ENCODE data around the gene ACAP3. TPM values are rescaled to one million over a fixed set of nuclear protein-coding genes. Genes with fewer than 3 reads are reported as not detected.

The ACAP3 gene
- total RNA-seq, 1 donor from 2014 or later, result 105 TPM

GRCh38 chr1:1287288-1288110, 20.2 kb downstream of the ACAP3 start:
- TF ChIP-seq, protein P1, sequence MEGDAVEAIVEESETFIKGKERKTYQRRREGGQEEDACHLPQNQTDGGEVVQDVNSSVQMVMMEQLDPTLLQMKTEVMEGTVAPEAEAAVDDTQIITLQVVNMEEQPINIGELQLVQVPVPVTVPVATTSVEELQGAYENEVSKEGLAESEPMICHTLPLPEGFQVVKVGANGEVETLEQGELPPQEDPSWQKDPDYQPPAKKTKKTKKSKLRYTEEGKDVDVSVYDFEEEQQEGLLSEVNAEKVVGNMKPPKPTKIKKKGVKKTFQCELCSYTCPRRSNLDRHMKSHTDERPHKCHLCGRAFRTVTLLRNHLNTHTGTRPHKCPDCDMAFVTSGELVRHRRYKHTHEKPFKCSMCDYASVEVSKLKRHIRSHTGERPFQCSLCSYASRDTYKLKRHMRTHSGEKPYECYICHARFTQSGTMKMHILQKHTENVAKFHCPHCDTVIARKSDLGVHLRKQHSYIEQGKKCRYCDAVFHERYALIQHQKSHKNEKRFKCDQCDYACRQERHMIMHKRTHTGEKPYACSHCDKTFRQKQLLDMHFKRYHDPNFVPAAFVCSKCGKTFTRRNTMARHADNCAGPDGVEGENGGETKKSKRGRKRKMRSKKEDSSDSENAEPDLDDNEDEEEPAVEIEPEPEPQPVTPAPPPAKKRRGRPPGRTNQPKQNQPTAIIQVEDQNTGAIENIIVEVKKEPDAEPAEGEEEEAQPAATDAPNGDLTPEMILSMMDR (IDR thresholded peaks at IDR 0.05), result no peak
- H3K27ac ChIP-seq, result no peak overlapping the region
- peaks cover 3 to 4% of the 10 kb centered on the region in 2 donors for H3K4me1 ChIP-seq
- intact Hi-C loops (cut with DNase I), result no loop called here
- H3K9me3 ChIP-seq, result no peaks in the 10 kb centered on the region
- H3K4me3 ChIP-seq, result no peak overlapping the region
- H3K27me3 ChIP-seq, result no peaks in the 10 kb centered on the region
- H3K36me3 ChIP-seq, result no peaks in the 10 kb centered on the region
- DNase-seq (ENCODE audit: low spot score in 2 of 2), result no peak

- H3K27me3 ChIP-seq, result no peaks in the 10 kb centered on the region
- H3K27ac ChIP-seq, result no peak overlapping the region
- TF ChIP-seq, protein P1 (IDR thresholded peaks at IDR 0.05), result no peak
- H3K9me3 ChIP-seq, result no peaks in the 10 kb centered on the region
- intact Hi-C loops (cut with DNase I), result no loop called here
- H3K4me3 ChIP-seq, result no peak overlapping the region
- DNase-seq (ENCODE audit: low spot score in 2 of 2), result no peak
- peaks cover under 1 to 4% of the 10 kb centered on the region in 2 donors for H3K4me1 ChIP-seq
- H3K36me3 ChIP-seq, result no peaks in the 10 kb centered on the region
These were observed 21.1 kb downstream of the ACAP3 start for GRCh38 chr1:1286313-1287261.

- no peak for DNase-seq (ENCODE audit: low spot score in 2 of 2)
- TF ChIP-seq, protein P1 (IDR thresholded peaks at IDR 0.05), result no peak
- no peak overlapping the region for H3K27ac ChIP-seq
- H3K9me3 ChIP-seq, result no peaks in the 10 kb centered on the region
- H3K27me3 ChIP-seq, result no peaks in the 10 kb centered on the region
- intact Hi-C loops (cut with DNase I), result no loop called here
- no peak overlapping the region for H3K4me3 ChIP-seq
- no peaks in the 10 kb centered on the region for H3K4me1 ChIP-seq
- H3K36me3 ChIP-seq, result no peaks in the 10 kb centered on the region
These were observed 22.0 kb downstream of the ACAP3 start for GRCh38 chr1:1285611-1286311.

DNA sequence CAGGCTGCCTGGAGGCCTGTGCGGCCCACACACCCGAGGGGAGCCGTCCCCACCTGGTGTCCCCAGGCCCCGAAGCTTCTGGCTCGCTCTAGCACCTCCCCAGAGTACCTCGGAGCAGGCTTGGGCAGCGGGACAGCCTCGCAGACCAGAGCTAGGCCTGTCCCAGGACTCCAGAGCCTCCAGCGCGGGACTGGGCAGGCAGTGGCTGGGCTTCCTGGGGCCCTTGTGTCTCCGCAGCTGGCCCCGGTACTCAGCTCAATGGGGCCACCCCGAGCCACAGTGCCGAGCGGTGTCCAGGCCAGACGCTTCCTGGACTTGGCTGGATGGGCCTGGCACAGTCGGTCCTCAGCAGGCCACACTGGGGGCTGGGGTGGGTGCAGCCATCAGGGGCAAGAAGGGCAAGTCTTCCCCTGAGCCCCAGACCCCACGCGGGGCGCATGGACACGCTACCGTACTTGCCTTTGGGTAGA, 22.6 kb downstream of the ACAP3 start:
- Histone ChIP-seq H3K4me3 (no peak overlapping the region), H3K27me3 (no peaks in the 10 kb centered on the region), H3K36me3 (no peaks in the 10 kb centered on the region), H3K4me1 (no peaks in the 10 kb centered on the region), H3K9me3 (no peaks in the 10 kb centered on the region), H3K27ac (no peak overlapping the region)
- intact Hi-C loops (cut with DNase I), result no loop called here
- DNase-seq (ENCODE audit: low spot score in 2 of 2), result no peak
- TF ChIP-seq, protein P1 (IDR thresholded peaks at IDR 0.05), result no peak

Measured in ascending aorta (tissue), 2 donors.